Erythroblast (primary cell): ENCODE data around the gene EIF3I.

Experiments
- DNase-seq, 2 experiments: peaks; one replicate each; lab custom pipeline; 2025; lab: John Stamatoyannopoulos, UW
- GATA1 ChIP-seq: IDR thresholded peaks from 2 replicates; pipeline ENCODE4 v1.6.1; 2011; ENCODE audit warnings: low read depth, mild to moderate bottlenecking, control low read depth, low read length, moderate library complexity
- POLR2A ChIP-seq: IDR thresholded peaks from 2 replicates; pipeline ENCODE4 v1.6.1; 2011; ENCODE audit warnings: mild to moderate bottlenecking, low read length

Gene EIF3I

GRCh38 chr1:32187850-32188249, 34.4 kb upstream of the EIF3I start:
- TF ChIP-seq POLR2A (no peak), GATA1 (no peak)
- no peak for DNase-seq

DNA sequence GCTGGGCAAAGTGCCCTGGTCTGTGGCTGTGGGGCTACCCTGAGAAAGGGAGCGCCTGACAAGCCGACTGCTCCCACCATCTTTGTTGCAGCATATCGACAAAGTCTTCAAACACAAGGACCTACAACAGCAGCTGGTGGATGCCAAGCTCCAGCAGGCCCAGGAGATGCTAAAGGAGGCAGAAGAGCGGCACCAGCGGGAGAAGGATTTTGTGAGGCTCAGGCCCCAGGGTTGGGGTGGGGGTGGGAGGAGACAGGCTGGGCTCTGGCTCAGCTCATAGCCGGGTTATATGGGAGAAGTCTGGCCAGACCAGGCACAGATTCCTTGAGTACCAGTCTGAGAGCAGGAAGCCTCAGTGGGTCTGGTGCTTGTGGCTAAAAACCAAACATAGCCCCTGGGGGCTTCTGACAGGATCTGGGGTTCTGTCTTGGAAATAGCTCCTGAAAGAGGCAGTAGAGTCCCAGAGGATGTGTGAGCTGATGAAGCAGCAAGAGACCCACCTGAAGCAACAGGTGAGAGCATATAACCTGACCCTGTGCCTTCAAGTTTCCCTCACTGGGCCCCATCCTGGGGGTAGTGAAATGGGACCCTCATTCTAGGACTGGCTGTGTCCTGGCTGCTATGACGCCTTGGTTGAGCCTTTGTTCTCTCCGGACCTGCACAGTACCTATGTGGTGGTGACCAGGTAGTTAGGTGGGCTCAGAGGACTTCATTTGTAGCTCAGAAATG, 29.8 kb upstream of the EIF3I start:
- DNase-seq, result no peak

DNA sequence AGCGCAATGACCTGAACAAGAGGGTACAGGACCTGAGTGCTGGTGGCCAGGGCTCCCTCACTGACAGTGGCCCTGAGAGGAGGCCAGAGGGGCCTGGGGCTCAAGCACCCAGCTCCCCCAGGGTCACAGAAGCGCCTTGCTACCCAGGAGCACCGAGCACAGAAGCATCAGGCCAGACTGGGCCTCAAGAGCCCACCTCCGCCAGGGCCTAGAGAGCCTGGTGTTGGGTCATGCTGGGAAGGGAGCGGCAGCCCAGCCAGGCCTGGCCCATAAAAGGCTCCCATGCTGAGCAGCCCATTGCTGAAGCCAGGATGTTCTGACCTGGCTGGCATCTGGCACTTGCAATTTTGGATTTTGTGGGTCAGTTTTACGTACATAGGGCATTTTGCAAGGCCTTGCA, 27.2 kb upstream of the EIF3I start:
- no peak for TF ChIP-seq GATA1
- no peak for DNase-seq

More for the DNA sequence above, 29.8 kb upstream of the EIF3I start:
- TF ChIP-seq POLR2A (no peak), GATA1 (no peak)

DNA sequence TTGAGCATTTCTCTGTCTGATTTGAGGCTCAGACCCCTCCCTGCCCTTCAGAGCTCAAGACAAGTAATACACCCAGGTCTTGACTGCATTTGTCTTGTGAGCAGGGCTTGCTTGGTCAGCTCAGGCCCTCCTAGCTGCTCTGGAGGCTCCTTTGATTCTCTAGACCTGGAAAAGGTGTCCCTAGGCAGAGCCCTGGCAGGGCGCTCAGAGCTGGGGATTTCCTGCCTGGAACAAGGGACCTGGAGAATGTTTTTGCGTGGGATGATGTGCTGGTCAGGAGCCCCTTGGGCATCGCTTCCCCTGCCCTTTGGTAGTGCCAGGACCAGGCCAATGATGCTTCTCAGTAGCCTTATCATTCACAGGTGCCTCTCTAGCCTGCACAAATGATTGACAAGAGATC, 26.7 kb upstream of the EIF3I start:
- peak in 1 of 2 experiments; percentile 18 for DNase-seq
- TF ChIP-seq POLR2A (no peak), GATA1 (no peak)

GRCh38 chr1:32195972-32196823, 26.0 kb upstream of the EIF3I start:
- no peak for TF ChIP-seq POLR2A
- no peak for TF ChIP-seq GATA1
- DNase-seq, result no peak

GRCh38 chr1:32197074-32197473, 25.1 kb upstream of the EIF3I start:
- DNase-seq, result no peak
- TF ChIP-seq POLR2A, result no peak
- no peak for TF ChIP-seq GATA1

DNA sequence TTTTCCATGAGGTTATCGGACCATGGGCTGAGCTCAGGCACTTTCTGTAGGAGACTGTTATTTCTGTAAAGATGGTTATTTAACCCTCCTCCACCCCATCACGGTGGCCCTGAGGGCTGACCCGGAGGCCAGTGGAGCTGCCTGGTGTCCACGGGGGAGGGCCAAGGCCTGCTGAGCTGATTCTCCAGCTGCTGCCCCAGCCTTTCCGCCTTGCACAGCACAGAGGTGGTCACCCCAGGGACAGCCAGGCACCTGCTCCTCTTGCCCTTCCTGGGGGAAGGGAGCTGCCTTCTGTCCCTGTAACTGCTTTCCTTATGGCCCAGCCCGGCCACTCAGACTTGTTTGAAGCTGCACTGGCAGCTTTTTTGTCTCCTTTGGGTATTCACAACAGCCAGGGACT, 24.4 kb upstream of the EIF3I start:
- TF ChIP-seq POLR2A, result no peak
- no peak for TF ChIP-seq GATA1
- DNase-seq, result no peak

DNA sequence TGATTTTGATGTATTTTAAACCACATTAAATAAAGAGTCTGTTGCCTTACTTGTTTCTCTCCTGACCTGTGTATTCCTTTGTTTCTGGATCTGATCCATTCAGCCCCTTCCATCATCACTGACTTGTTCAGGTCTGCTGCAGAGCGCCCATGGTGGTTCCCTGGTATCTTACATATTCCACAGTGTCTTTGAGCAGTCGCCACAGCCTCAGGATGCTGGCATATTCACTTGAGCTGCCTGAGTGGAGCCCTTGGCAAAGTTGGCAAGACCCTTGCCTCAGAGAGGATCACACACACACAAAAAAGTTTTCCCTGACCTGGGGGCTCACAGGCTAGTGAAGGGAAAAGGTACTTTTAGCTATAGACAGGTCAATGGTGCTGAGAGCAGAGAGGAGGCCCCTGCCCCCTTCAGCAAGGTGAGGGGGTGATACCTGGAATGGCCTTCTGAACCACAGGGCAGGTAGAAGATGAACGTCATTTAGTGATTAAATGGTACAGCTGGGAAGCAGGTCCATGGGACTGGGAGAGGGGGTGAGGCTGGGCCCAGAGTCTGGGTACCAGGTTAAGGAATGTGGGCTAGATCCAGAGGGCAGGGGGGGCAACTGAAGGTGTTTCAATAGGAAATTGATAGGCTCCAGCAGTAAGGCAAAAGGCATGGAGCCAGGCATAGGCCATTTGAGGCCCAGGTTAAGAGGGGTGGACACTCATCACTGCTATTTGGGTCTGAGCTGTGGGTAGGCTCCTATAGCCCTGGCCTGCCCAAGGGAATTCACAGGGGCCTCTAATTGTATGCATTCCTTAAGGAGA, 23.8 kb upstream of the EIF3I start:
- no peak for DNase-seq
- no peak for TF ChIP-seq GATA1
- no peak for TF ChIP-seq POLR2A

- DNase-seq, result no peak
- peak; percentile 16 for TF ChIP-seq POLR2A
- TF ChIP-seq GATA1, result no peak
Measured at GRCh38 chr1:32199043-32199716, 23.0 kb upstream of the EIF3I start.

GRCh38 chr1:32199717-32200072, 22.5 kb upstream of the EIF3I start:
- TF ChIP-seq POLR2A (peak; percentile 11), GATA1 (no peak)
- DNase-seq, result no peak

DNA sequence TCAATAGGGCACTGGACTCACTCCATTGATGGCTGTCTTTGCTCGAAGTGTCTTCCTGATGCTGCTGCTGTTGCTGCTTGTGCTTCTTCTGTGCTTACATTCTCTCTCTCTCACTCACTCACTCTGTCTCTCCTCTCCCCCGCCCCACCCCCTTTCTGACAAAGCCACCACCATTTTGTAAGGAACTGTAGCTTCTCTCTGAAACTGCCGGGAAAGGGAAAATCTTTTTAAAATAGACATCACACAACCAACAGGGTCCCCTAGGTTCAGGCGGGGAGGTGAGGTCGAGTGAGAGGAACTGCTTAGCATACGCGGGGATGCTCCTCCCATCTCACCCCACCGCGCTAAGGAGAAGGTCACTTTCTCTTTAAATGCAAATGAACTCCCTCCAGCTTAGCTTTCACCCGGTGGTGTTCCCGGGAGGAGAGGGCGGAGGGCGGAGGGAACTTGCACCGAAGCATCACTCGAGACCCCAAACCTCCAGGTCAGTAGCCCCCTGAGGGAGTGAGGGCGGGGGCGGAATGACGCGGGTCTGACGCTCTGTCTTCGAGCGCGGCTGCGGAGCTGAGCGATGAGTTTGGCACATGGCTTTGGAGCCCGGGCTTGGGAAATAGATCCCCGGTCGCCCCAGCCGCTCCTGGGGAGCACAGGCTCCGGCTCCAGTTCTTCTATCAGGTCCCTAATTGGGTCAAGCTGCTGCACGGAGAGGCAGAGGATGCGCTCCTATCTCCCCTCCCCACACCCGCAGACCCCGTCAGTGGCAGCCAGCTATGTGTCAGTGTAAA, 21.8 kb upstream of the EIF3I start, which contains the start of gene CCDC28B:
Gene CCDC28B (plus strand): TSS at position 370 of the 785 bp plus-strand sequence. CDS start 1,341 bp downstream, outside the sequence.
- peak; percentile 64 to 67 for DNase-seq

DNA sequence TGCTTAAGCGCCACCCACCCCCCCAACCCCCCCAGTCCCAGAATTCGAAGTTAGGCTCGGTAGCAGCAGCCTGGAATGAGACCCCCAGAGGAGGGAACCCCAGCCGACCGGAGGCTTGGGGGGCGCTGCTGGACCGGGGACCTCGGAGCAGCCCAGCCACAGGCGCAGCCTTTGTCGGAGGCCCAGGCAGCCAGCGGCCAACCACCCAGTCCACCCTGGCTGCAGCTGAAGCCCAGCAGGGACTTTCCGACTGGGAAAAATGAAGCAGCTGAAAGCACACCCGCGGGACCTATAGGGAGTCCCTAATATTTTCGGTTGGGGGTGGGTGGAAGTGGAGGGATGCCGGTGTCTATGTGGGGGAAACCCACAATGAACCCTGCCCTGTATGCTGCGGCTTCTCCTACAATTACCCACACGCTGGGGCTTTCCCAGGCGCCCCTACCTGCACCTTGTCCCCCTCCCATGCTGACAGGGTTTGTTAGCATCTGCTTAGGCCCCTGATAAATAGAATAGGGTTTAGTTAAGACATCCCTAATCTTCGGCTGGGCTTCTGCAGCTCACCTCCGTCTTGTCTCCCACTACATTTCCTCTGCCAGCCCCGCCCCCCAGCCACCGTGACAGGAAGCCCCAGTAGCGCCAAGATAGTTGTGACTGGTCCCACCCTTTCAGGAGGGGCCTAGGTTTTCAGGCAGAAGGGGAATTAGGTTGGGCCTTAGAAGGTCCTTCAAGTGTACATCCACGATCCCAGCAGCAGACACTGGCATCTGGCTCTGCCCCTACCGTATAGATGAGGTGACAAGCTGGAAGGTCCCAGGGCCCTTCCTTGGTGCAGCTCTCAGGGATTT, 21.0 kb upstream of the EIF3I start:
- TF ChIP-seq GATA1, result no peak
- TF ChIP-seq POLR2A, result peak; percentile 74
- DNase-seq, result peak; percentile 81 to 85

More for the DNA sequence above, 21.8 kb upstream of the EIF3I start, which contains the start of gene CCDC28B:
- no peak for TF ChIP-seq GATA1
- peak; percentile 11 for TF ChIP-seq POLR2A

DNA sequence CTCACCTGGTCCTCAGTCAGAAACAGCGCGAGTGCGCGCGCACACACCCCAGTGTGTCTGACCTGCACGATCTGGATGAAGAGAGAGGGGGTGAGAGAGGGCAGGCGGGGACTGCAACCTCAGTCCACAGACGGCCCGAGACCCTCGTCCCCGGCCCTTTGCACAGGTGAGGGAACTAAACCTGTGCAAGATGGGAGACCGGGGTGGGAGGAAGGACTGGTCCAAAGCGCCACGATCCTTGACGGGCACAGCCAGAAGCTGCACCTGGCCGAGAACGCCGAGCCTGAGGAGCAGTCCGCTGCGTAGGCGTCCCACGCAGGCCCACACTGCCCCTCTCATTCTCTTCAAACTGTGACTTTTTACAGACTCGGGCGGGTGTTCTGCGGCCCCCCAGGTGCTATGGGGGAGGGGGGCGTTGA, 17.3 kb upstream of the EIF3I start:
- no peak for DNase-seq
- no peak for TF ChIP-seq GATA1
- TF ChIP-seq POLR2A, result no peak
